HG03342 (cell line): ENCODE data around the gene FAHD1.
"Not testable (repeated sequence)": the region's sequence is repeated elsewhere in the genome, so short reads cannot be mapped to it uniquely, and the experiment has no call there.

ENCODE experiments used
- ATAC-seq: cut with Tn5 transposase; IDR thresholded peaks from one replicate; pipeline ENCODE4 v1.9.1; 2021; ENCODE audit warnings: mild to moderate bottlenecking, moderate library complexity; ENCODE audit not compliant: unreplicated experiment

Gene FAHD1

GRCh38 chr16:1788708-1789100 is 38.3 kb upstream of the FAHD1 start:
- ATAC-seq: no peak

GRCh38 chr16:1789643-1790045 is 37.4 kb upstream of the FAHD1 start:
- no peak for ATAC-seq

DNA sequence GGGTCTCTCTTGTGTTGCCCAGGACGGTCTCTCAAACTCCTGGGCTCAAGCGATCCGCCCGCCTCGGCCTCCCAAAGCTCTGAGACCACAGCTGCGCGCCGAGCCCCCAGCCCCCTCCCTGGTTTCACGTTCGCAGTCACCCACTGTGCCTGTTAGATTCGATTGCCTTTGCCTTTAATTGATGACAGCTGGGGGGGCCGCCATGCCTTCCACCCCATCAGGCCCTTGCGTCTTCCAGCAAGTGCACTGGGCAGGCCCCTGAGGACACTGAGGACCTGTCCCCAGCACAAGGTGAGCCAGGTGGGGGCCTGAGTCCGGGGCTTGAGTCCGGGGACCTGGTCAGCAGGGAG is 36.8 kb upstream of the FAHD1 start:
- ATAC-seq: no peak

GRCh38 chr16:1790611-1791255 is 36.3 kb upstream of the FAHD1 start:
- no peak for ATAC-seq

DNA sequence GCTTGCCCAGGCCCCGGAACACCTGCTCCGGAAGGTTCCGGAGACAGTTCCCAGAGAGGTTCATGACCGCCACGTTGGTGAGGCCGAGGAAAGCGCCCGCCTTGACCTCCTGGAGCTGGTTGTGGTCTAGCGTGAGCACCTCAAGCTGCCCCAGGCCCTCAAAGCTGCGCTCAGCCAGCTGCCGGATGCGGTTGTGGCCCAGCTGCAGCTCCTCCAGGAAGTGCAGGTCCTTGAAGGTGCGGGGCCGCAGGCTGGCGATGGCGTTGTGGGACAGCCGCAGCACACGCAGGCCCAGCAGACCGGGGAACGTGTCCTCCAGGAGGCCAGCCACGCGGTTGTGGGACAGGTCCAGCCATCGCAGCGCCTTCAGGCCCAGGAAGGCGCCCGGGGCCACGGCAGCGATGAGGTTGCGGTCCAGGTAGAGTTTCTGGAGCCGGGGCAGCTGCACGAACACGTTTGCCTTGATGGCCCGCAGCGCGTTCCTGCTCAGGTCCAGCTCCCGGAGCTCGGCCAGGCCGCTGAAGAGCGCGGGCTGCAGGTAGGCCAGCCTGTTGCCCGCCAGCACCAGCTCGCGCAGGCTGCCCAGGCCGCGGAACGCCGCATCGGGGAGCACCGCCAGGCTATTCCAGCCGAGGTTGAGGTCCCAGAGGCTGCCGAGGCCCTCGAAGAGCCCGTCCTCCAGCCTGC is 35.6 kb upstream of the FAHD1 start:
- ATAC-seq: no peak

DNA sequence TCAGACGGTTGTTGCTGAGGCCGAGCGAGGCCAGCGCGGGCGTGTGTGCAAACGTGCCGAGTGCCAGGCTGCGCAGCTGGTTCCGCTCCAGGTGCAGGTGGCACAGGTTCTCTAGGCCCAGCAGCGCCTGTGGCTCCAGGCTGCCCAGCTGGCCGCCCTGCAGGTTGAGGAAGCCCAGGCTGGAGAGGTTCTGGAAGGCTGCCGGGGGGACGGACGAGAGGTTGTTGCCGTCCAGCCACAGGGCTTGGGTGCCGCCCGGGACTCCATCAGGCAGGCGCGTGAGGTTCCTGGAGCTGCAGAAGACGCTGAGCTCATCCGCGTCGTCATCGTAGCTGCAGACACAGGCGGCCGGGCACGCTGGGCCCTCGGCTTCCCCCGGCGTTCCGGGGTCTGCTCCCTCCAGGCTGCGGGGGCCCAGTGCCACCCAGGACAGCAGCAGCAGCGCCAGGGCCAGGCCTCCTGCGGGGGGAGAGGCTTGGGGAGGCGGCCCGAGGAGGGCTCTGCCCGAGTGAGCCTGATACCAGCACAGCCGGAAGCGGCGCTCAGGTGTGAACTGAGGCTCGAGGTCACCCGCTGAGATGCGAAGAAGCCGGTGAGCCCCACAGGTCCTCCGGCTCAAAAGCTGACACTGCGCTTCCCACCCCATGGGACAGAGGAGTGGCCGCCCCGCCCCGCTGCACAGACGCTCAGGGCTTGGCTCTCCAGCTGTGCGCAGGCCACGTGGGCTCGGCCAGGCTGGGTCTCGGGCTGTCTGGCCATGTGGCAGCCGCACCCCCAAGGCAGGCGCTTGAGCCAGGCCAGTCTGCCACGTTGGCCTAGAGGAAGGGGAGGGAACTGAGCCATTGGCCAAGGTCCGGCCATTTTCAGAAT is 34.8 kb upstream of the FAHD1 start:
- no peak for ATAC-seq

DNA sequence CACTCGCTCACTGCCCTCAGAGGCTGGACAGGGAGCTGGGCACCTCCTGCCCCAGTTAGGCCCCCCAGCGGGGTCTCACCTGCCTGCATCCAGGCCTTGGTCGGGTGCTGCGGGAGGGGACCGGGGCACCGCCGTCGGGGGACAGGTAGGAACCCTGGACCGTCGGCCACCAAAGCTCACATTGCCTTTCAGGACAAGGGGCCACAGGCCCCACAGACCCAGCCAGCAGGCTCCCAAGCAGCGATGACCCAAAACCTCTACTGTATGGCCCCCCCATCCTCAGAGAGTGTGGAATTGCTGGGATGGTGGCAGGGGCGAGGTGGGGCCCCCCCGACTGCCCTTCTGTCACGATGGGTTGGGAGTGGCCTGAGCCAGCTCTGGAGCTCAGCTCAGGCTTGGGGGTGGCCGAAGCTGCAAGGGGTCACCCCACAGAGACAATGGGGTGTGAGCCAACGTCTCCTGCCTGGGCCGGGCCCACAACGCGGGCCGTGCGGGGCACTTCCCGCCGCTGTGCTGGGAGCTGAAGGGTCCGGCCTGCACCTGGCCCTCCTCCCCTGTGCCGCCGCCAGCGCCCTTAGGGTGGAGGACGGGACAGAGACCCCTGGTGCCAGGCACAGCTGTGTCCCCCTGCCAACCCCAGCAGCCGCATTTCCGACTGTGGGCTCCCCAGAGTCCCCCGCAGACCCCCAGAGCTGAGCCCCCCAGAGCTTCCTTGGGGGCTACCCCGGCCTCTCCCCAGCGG is 34.0 kb upstream of the FAHD1 start:
- ATAC-seq: no peak

DNA sequence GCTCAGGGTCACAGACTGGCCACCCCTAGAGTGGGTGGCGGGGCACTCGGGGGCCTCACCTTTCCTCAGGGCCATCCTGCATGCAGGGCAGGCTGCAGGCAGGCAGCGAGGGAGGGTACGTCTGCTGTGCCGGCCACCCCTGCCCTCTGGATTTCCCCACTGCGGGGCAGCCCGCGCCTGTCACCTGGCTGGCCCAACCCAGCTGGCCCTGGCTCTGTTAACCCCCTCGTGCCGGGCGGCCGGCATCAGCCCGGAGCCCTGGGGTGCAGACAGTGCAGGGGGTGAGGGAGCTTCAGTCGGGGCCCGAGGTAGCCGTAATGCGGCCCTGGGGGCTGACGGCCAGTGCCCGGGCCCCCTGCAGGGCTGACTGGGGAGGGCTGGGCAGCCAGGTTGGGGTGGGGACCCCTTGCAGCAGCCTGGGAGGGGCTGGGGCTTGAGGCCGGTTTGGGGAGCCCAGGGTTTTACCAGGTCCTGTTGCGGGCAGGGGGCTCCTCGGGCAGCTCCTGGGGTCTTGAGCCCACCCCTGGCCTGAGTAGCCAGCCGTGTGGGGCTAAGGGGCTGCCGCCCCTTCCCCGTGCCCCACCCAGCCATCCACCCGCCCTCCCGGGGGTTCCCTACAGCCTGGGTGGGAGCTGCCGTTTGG is 33.3 kb upstream of the FAHD1 start, which contains the start of gene IGFALS:
Gene IGFALS (minus strand): TSS at position 128 of the 643 bp plus-strand sequence. CDS start 53 bp downstream, at position 75.
- no peak for ATAC-seq

- no peak for ATAC-seq
Observed at GRCh38 chr16:1794221-1794871, 32.7 kb upstream of the FAHD1 start.

DNA sequence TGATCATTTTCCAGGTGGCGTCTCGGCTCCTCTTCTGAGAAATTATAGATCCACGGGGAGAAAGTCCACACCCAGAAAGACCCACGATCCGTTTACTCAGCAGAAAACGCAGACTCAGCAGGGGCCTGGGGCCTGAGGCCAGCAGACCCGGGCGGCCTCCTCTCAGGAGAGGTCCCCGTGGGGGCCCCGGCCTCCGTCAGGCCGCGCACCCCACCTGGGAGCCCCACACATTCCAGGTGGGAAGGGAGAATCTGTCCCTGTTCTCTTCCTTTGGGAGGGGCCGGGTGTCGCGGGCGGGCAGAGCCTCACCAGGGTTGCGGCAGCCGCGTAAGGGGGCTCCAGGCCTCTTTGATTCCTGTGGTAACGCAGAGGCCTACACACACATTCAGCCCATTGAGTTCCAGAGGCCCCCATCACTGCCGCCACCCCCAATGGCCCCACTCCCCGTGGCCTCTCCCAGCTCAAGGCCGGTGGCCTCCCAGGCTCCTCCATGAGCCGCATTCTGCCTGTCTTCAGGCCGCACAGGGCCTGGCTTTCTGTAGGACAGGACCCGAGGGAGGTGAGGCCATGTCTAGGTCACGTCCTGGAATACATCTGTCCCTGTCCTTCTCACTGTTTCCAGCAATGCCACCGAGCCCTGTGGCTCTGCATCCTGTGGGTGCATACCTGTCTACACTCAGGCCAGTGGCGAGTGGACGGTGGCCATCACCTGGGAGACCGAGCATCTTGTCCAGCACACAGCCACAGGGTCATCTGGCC is 31.9 kb upstream of the FAHD1 start:
- ATAC-seq: no peak

DNA sequence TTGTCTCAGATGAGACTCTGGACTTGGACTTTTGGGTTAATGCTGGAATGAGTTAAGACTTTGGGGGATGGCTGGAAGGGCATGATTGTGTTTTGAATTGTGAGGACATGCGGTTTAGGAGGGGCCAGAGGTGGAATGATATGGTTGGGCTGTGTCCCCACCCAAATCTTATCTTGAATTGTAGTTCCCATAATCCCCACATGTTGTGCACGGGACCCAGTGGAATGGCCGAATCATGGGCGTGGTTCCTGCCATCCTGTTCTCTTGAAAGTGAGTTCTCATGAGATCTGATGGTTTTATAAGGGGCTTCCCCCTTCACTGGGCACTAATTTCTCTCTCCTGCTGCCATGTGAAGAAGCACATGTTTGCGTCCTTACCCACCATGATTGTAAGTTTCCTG is 27.7 kb upstream of the FAHD1 start:
- ATAC-seq: not testable (repeated sequence)

- ATAC-seq: no peak
Observed at GRCh38 chr16:1800701-1801100, 26.3 kb upstream of the FAHD1 start.

- no peak for ATAC-seq
Observed at GRCh38 chr16:1807626-1808025, 19.4 kb upstream of the FAHD1 start.

DNA sequence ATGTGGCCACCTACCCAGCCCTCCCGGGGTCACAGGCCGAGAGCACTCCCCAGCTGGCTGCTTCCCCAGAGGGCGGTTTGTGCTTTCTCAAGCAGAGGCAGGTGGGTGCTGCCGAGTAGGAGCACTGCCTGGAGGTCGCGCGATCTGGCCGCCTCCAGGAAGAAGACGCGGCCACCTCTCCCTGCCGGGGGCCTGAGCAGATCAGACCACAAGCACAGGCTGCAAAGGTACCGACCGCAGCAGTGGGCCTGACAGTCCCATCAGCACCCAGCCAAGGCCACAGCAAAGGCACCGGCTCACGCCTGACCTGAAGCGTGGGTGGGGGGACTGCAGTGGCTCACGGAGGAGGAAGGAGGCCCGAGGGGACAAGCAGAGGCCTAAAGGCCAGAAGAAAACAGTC is 18.3 kb upstream of the FAHD1 start:
- ATAC-seq: no peak

- no peak for ATAC-seq
Observed at GRCh38 chr16:1809281-1809801, 17.7 kb upstream of the FAHD1 start.

- ATAC-seq: no peak
Observed at GRCh38 chr16:1810106-1810505, 16.9 kb upstream of the FAHD1 start.

GRCh38 chr16:1810536-1810935 is 16.5 kb upstream of the FAHD1 start:
- ATAC-seq: no peak

DNA sequence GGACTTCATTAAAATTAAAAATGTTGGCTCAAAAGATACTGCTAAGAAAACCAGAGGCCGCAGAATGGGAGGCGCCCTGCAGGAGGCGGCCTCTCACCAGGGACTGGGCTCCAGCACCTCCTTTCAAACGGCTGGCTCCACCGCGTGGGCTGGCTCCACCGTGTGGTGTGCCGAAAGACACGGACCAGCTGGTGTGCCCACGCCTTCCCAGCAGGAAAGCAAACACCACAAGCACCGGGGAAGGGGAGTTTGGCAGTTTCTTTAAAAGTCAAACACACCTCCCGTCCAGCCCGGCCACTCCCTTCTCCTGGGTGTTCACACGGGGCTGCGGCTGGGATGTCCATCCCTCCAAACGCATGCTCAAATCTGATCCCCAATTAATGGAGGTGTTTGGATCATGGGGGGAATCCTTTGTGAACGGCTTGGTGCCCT is 14.3 kb upstream of the FAHD1 start:
- ATAC-seq: no peak

DNA sequence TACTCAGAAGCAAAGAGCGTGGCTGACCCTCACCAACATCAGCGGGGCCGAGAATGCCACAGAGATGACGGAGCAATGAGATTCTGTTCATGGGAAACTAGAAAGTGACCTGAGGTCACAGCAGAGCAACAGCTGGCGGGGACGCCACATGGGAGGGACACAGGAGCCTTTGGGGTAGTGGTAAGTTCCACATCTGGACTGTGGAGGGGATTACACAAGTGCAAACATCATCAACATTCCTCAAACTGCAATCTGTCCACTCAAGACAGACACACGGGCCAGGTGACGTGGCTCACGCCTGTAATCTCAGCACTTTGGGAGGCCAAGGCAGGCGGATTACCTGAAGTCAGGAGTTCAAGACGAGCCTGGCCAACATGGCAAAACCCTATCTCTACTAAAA is 11.5 kb upstream of the FAHD1 start:
- no peak for ATAC-seq
